Activated CD8-positive, alpha-beta memory T cell treated with anti-CD3 and anti-CD28 coated beads, Interleukin-2, amount 50 U/mL, for 1 hour (primary cell): Measurements from ENCODE around the gene FAM83G.

Experiments used
- DNase-seq: peaks from one replicate; pipeline ENCODE4 v3.0.0-alpha.2; 2020; ENCODE audit errors: extremely low read depth

Gene FAM83G

DNA sequence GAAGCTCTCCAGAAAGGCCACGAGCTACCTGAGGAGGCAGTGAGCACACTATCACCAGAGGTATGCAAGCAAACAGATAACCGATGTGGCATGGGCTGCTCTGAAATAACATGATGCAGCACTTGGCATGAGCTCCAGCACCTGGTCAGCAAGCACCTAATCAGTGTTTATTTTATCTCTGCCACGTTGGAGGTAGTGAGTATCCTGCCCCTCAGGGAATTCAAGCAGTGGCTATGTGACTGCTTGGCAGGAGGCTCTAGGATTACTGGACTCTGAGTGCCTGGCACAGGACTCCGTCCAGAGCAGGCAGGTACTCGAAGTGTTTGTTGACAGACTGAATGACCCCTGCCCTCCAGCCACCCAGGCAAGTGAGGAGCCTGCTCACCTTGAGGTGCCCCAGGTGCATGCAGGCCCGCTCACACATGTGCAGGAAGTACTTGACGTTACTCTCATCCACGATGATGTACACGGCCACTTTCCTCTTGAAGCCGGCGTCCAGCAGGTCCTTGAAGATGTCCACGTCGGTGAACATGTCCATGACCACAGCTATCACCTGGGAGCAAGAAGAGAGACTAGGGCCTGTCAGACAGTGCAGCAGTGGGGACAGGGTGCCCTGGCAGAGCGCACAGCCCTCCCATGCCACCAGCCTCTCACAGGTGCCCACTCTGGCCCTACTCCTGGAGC, 16.6 kb downstream of the FAM83G start:
- DNase-seq: no peak

DNA sequence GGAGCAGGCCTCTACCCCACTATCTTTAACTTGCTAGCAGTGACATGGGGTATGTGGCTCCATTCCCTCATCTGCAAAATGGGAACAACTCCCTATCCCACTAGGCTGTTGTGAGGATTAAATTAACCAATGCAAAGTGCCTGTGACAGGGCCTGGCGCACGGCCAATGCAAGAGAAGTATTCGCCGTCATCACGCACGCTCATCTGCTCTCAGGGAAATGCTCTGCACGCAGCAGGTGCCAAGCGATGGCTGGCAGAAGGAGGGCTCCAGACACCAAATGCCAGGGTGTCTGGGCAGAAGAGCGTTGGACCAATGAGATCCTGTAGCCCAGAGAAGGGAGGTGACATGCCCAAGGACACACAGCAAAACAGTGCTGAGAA, 17.3 kb downstream of the FAM83G start:
- DNase-seq: no peak

DNA sequence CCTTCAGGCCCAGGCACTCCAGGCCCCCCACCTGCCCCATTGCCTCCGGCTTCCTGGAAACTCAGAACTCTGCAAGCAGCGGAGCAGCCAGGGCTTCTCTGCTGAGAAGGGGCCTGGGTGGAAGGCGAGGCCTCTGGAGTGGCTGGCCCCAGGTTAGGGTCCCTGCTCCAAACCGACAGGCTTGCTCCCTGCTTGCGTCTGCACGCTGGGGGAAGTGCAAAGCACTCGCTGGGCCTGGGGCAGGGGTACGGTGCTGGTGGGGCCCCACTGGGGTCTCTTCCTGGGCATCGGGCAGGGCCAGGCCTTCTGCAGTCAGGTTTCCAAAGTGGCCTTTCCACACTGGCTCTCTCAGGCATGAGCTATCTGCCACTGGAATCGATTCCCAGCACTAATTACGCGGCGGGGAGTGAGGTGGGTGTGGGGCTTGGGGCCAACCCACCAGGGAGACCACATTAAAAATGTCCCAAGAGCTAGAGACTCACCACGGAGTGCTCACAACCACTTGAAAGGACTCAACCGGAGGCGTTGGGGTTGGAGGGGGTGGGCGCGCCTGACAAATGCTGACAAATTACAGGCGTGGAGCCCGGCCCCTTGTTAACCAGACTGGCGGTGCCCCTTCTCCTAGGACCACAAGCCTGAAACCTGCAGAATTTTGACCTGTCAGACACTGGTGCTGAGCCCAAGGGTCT, 17.9 kb downstream of the FAM83G start:
- DNase-seq: no peak

DNA sequence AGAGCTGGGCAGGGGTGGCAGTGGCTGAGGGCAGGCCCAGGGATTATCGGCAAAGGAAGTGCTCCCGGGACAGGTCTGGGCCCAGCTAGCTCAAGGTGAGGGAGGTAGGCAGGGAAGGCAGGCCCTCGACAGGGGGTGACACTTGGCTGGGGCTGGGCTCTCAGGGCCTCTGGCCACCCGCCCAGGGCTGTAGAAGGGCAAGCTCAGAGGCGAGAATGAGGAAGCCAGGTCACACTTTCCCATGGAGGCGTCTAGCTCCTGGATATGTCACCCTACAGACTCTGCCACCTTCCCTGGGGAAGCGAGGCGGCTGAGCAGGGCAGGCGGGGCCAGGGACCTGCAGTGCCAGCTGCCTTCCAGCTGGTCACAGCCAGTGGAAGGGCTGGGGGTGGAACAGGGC, 19.1 kb downstream of the FAM83G start:
- DNase-seq: no peak

DNA sequence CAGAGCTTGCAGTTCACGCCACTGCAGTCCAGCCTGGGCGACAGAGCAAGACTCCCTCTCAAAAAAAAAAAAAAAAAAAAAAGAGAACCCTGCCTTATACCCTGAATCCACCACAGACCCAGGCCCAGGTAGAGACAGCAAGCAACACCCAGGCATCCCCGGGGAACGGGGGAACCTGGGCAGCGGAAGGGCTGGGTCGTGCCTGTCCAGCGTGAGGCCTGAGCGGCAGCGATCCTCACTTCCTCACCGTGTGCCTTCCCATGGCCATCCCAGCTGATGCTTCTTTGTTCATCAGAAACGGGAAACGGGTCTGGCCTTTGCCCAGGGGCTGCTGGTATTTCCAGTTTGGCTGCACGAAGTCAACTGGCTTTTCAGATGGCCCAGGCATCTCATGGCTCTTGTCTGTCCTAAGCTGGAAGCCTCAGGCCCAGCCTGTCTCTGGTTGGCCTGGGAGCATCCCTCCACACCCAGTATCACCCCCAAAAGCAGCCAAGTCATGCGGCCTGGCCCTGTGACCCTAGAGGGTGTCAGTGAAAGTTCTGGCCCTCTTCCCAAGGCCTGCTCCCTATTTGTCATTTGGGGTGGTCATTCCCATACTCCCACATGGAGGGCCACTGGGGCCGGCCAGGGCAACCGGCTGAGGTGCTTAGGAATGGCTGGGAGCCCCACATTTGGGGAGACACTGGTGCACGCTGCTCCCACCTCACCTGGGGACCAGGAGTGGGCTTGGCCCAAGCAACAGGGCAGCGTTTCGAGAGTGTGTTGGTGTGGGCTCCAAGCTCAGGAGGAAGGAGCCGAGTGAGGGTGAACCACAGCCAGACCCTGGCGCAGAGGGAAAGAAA, 20.1 kb downstream of the FAM83G start:
- no peak for DNase-seq

DNA sequence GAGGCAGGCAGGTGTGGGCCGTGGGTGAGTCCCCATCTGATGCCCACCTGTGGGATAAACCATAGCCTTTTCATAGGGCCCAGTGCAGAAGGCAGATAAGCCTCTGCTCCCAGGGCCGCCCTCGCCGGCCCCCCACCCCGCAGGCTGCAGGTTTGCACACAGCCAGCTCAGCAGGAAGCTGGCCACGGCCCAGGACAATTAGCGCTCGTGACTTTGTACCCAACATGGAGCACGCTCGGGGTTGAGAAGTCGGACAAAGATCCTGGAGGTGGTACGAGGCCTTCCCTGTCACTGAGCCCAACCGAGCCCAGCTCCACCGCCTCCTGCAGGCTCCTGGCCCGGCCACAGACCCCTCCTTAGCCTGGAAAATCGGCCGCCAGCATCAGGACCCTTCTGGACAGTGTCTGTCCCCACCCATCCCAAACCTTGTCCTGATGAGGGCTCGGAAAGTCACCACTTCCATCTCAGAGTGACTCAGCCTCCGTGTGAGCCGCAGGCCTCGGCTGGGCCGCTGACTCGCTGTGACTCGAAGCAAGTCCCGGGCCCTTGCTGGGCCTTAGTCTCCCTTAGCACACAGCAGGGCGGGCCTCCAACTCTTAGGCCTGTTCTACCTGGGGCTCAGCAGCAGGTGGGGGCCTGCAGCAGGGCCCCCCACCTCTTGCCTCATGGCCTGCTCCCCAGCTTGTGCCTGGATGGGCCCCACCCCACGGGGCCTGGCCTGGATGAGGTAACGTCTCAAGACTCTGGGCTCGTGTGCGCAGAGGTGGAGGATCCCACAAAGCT, 22.7 kb downstream of the FAM83G start:
- no peak for DNase-seq

DNA sequence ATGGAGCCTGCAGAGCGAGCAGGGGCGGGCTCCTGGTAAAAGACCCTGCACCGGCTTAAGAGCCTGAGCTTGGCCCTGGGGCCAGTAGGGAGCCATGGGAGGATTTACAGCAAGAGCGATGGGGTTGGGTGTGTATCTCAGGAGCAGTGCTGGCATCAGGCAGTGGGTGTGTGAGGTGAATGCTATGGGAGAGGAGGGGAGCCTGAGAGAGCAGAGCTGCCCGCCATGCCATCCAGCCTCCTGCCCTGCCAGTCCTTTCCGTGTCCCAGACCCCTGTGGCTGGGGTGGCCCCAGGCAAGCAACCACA, 23.3 kb downstream of the FAM83G start:
- DNase-seq: no peak

DNA sequence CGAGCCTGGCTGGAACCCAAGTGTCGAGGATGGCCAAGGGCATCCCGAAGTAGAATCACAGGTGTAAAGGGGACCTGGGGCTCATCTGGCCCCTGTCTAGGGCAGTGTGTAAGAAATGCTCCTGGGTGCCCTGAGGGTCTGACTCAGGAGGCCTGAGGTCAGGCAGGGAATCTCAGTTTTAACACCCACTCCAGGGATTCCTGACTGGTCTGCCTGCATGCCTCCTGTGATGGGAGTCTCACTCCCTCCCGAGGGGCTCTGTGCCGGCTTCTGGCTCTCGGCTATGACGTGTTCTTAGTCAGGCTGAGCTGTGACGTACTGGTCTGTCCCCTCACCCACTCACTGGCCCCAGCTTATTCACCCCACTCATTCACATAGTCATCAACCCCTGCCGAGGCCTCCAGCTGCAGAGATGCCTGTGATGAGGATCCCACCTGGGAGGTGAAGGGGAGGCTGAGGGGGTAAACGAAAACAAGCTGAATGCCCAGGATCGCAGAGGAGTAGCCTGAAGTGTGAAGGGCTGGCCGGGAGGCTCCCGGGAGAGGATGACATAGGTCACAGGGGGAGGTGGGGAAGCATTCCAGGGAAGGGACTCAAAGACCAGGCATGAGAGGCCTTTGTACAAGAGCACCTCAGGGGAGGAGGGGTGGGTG, 23.8 kb downstream of the FAM83G start:
- DNase-seq: no peak

DNA sequence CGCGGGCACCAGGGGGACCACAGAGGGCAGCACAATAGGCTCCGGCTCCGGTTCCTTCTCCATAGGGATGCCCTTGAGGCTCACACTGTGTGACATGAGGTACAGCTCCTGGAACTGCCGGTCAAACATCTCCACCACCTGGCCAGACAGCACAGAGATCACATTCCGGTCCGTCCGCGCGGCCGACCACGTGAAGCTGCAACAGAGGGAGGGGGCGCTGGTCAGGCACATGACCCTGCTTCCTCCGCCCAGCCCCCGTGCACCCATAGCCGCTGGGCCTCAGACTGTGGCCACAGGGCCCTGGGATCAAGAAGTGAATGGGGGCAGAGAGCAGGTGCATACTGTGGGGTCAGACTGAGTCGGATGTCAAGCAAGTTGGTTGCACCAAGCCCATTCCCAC, 25.9 kb downstream of the FAM83G start:
- DNase-seq: no peak

DNA sequence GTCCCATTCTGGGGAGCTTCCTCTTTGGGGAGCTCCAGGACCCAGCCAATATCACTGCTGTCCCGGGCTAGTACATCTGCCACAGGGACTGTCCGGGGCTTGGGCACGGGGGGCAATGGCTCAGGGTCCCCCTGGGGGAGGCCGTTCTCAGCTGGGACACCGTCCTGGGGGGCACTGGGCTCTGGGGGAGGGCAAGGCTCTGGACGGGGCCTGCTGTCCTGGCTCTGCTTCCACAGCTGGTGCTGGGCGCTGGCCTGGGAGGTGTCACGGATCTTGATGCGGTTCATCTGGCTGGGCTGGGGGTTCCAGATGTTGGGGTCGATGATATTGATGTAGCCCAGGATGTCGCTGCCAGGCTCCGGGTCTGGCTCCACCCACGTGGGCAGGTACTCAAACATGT, 26.5 kb downstream of the FAM83G start:
- DNase-seq: no peak

DNA sequence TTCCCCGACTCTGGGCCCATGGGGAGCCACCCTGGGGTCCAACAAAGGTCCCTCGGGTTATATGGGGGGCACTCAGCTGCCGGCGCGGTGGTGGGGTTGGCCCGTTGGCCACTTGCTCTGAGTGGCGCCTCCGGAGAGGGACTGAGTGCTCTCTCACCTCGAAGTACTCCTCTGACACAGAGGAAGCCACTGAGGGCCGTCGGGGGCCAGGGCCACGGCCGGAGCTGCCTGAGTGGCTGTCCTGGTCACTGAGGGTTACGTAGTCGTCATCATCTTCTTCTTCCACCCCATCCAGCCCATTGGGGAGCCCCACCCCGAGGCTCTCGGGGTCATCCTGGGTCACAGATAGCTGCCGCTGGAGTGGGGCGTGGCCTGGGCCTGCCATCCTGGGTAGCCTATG, 26.9 kb downstream of the FAM83G start:
- DNase-seq: no peak

DNA sequence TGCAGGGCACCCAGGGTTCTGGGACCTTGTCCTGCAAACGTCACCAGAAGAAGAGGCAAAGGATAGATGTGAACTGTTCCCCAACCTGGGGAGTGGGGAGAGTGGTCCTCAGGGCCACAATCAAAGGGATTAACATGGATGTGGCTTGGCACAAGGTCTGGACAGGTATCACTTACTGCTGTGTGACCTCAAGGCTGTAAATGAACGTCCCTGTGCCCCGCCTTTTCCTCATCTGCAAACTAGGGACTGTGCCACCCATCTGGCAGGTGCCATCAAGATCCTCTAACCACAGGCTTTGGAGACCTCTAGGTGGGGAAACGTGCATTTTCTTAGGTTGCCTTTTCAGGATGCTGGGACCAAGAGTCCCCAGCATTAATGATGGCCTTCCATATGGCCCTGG, 27.5 kb downstream of the FAM83G start:
- no peak for DNase-seq

DNA sequence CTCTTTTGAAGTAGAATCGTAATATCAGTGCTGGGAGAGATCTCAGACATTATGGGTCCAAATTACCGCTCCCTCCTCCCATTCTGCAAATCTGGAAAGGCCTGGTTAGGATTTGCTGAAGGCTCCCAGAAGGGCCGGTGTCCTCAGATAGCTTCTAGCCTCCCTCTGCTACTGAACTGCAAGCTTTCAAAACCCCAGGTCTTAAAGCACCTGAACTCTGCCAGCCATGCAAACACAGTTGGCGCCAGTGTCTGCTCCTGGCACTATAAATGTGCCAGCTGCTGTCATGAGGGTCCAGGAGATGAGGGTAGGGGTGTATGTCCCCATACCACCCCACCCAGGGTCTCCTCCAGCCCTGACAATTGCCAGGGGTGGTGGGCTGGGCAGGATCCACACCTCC, 28.4 kb downstream of the FAM83G start:
- DNase-seq: no peak

DNA sequence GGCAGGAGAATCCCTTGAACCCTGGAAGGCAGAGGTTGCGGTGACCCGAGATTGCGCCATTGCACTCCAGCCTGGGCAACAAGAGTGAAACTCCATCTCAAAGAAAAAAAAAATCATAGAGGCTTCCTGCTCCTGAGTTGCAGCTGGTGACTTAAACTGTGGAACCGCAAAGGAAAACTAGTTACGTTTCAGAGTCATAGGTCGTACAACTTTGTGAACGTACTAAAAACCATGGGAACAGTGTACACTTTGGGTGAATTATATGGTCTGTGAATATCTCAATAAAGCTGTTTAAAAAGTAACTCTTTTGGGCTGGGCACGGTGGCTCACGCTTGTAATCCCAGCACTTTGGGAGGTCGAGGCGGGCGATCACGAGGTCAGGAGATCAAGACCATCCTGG, 29.0 kb downstream of the FAM83G start:
- DNase-seq: no peak

DNA sequence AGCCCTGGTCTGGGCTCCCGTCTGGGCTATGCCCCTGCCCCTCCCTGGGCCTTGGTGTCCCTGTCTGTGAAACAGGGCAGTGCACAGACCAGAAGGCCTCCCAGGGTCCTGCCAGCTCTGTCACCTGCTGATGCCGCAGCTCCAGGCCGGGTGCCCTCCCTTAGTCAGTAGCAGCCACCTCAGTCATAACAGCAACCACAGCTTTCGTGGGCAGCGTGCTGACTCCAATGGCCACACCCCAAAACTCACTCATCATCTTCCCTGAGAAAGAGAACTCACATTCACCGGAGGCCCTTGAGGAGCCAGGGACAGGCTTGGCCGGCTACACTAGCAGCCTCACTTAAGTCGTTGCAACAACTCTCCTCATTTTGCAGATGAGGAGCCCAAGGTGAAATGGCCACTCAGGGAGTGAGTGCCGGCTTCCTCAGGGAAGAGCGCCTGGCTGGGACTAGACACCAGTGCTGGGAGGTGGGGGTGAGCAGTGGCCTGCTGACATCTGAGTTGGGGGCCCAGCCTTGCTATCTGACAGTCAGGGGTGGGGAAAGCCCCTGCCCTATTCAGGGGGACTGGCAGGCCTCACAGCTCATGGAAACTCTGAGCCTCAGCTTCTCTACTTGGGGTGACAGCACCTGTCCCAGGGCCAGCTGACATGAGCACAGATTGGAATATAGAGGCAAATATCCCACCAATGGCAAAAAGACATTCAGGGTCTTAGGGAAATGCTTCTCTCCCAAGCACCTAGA, 30.0 kb downstream of the FAM83G start:
- no peak for DNase-seq

DNA sequence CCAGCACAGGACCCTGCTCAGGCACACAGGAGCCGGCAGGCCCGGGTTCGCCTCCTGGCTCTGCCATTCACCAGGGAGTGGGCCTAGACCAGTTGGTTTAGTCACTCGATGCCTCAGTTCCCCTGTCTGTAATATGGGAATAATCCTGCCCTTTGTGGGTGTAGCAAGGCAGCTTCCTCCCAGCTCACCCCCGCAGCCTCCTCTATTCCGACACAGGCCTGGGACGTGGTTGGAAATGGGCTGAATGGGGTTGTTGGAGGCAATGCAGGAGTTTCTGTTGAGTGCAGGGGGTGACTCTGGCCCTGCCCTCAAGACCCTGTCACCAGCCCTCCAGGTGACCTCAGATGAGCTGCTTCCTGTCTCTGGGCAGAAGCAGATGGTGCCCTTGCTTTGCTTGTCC, 32.8 kb downstream of the FAM83G start:
- no peak for DNase-seq

DNA sequence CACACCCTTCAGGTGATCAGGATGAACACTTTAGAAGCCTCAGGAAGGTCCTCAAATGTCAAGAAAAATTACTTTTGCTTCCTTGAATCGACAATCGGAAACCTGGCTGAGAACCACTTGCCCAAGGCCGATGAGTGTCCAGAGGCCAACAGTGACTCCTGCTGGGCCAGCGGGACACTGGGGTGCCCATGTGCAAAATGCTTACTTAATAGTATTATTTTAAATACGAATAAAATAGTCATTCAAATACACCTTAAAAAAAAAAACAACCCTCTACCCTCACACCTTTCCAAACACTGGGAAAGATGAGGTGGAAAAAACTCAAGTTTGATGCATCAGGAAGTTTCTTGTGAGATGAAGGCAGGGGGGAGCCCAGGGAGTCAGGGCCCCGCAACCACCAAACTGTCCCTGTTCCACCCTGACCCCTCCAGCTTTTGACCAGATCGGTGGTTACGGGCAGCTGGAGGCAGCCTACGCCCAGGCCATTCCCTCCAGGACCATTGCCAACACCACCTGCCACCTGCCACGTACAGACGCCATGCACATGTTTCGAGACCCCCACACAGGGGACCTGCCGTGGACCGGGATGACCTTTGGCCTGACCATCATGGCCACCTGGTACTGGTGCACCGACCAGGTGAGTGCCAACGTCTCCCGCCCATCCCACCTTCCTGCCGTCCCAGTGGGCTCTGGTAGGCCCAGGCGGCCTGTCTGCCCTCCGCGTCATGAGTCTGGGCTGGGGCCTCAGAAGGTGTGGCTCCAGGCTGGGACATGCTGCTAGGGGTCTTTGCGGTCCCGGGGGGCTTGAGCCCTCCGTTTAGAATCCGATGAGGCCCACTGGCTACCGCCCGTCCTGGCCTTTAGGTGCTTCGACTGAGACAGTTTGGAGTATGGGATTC, 33.7 kb downstream of the FAM83G start:
- no peak for DNase-seq

DNA sequence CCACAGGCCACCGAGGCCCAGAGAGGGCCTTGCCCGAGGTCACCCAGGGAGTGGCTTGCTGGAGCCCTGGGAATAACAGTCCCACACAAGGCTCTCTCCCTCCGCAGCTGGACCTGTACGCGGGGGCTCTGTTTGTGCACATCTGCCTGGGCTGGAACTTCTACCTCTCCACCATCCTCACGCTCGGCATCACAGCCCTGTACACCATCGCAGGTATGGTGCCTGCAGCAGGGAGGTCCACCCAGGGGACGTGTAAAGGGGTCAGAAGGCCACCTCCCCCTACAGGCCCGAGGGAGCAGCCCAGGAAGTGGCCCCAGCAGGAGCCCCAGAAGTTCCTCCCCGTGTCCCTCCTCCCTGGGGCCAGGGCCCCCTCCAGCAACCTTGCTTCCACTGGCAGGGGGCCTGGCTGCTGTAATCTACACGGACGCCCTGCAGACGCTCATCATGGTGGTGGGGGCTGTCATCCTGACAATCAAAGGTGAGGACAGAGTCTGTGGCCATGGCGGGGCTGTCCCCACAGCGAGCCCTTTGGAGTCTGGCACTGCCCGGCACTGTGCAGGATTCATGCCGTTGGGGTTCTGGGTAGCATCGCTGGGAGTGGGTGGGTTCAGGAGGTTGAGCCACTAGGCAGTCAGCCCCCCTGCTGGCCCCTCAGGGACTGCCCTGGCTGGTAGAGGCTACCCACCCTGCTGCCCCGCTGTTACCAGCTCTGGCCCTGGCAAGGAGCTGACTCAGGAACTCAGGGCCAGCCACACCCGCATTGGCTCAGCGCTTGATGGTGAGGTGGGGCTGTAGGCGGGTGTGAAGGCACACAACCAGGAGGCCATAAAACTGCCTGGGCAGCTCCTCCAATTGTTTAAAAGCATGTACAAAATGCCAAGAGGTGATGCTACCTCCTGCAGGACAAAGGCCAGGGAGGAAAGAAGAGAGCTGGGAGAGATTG, 35.3 kb downstream of the FAM83G start:
- DNase-seq: no peak

DNA sequence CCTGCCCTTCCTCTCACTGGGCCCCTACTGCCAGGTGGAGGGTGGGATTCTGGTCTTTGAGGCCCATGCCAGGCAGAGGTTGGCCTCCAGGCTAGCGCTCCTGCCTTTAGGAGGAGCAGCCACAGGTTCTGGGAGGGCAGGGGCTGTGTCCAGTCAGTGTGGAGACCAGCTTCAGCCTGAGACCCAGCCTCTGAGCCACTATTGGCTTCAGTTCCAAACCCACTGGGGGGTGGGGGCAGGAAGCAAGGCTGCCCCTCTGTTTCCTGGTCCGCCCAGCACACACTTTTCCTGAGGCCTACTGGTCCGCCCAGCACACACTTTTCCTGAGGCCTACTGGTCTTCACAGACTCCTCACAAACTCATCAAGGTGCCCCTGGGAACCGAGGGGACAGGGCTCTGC, 36.2 kb downstream of the FAM83G start:
- DNase-seq: no peak
